ENCODE data around the gene PDP2. TPM values are rescaled to one million over a fixed set of nuclear protein-coding genes. Genes with fewer than 3 reads are reported as not detected.

The PDP2 gene
- total RNA-seq, 1 experiment from 2014 or later = 11.7 TPM

GRCh38 chr16:66918803-66919568, 38.7 kb downstream of the PDP2 start, which contains the start of gene CDH16:
Gene CDH16 (minus strand): TSS chr16:66918885. CDS start chr16:66918065, 820 bp downstream.
- Histone ChIP-seq H3K79me2 (ENCODE audit: low read length) (no peaks in the 10 kb centered on the region), H3K27ac (ENCODE audit: low read length) (no peak within 1 kb of the TSS), H3K9me2 (replicated peaks; ENCODE audit: insufficient read depth, low read length) (no peaks in the 10 kb centered on the region), H3K4me2 (ENCODE audit: low read depth, low read length, poor library complexity, severe bottlenecking) (no peak within 1 kb of the TSS), H3K36me3 (ENCODE audit: insufficient read depth, low read length) (no peaks in the 10 kb centered on the region), H3K9ac (ENCODE audit: low read length) (no peak within 1 kb of the TSS), H3K4me3 (ENCODE audit: low read length) (no peak within 1 kb of the TSS), H2AFZ (ENCODE audit: low read length) (no peak within 1 kb of the TSS), H3K9me3 (ENCODE audit: low read length) (no peaks in the 10 kb centered on the region), H4K20me1 (ENCODE audit: insufficient read depth, low read depth, low read length) (no peaks in the 10 kb centered on the region), H3K4me1 (ENCODE audit: low read length) (no peaks in the 10 kb centered on the region), H3K27me3 (ENCODE audit: low read length) (no peaks in the 10 kb centered on the region)
- DNase-seq = no peak

GRCh38 chr16:66919569-66920298, 39.4 kb downstream of the PDP2 start:
- Histone ChIP-seq H3K9ac (ENCODE audit: low read length) (no peak overlapping the region), H3K4me3 (ENCODE audit: low read length) (no peak overlapping the region), H3K9me2 (replicated peaks; ENCODE audit: insufficient read depth, low read length) (no peaks in the 10 kb centered on the region), H3K4me2 (ENCODE audit: low read depth, low read length, poor library complexity, severe bottlenecking) (no peak overlapping the region), H3K4me1 (ENCODE audit: low read length) (no peaks in the 10 kb centered on the region), H3K36me3 (ENCODE audit: insufficient read depth, low read length) (no peaks in the 10 kb centered on the region), H3K79me2 (ENCODE audit: low read length) (no peaks in the 10 kb centered on the region), H4K20me1 (ENCODE audit: insufficient read depth, low read depth, low read length) (no peaks in the 10 kb centered on the region), H3K27me3 (ENCODE audit: low read length) (no peaks in the 10 kb centered on the region), H3K27ac (ENCODE audit: low read length) (no peak overlapping the region), H2AFZ (ENCODE audit: low read length) (no peak overlapping the region), H3K9me3 (ENCODE audit: low read length) (no peaks in the 10 kb centered on the region)
- DNase-seq = no peak

GRCh38 chr16:66920299-66920590, 39.9 kb downstream of the PDP2 start:
- no peak for DNase-seq
- no peaks in the 10 kb centered on the region for H4K20me1 ChIP-seq (ENCODE audit: insufficient read depth, low read depth, low read length)
- no peaks in the 10 kb centered on the region for H3K36me3 ChIP-seq (ENCODE audit: insufficient read depth, low read length)
- no peaks in the 10 kb centered on the region for H3K9me3 ChIP-seq (ENCODE audit: low read length)
- H3K27me3 ChIP-seq (ENCODE audit: low read length) = no peaks in the 10 kb centered on the region
- H3K9me2 ChIP-seq (replicated peaks; ENCODE audit: insufficient read depth, low read length) = no peaks in the 10 kb centered on the region
- H2AFZ ChIP-seq (ENCODE audit: low read length) = no peak overlapping the region
- no peaks in the 10 kb centered on the region for H3K79me2 ChIP-seq (ENCODE audit: low read length)
- H3K4me2 ChIP-seq (ENCODE audit: low read depth, low read length, poor library complexity, severe bottlenecking) = no peak overlapping the region
- H3K4me1 ChIP-seq (ENCODE audit: low read length) = no peaks in the 10 kb centered on the region
- no peak overlapping the region for H3K9ac ChIP-seq (ENCODE audit: low read length)
- H3K4me3 ChIP-seq (ENCODE audit: low read length) = no peak overlapping the region
- H3K27ac ChIP-seq (ENCODE audit: low read length) = no peak overlapping the region

GRCh38 chr16:66920924-66921680, 40.8 kb downstream of the PDP2 start:
- Histone ChIP-seq H4K20me1 (ENCODE audit: insufficient read depth, low read depth, low read length) (no peaks in the 10 kb centered on the region), H3K4me2 (ENCODE audit: low read depth, low read length, poor library complexity, severe bottlenecking) (no peak overlapping the region), H3K27me3 (ENCODE audit: low read length) (no peaks in the 10 kb centered on the region), H2AFZ (ENCODE audit: low read length) (no peak overlapping the region), H3K27ac (ENCODE audit: low read length) (no peak overlapping the region), H3K79me2 (ENCODE audit: low read length) (no peaks in the 10 kb centered on the region), H3K36me3 (ENCODE audit: insufficient read depth, low read length) (no peaks in the 10 kb centered on the region), H3K9ac (ENCODE audit: low read length) (no peak overlapping the region), H3K4me1 (ENCODE audit: low read length) (no peaks in the 10 kb centered on the region), H3K9me2 (replicated peaks; ENCODE audit: insufficient read depth, low read length) (no peaks in the 10 kb centered on the region), H3K9me3 (ENCODE audit: low read length) (no peaks in the 10 kb centered on the region), H3K4me3 (ENCODE audit: low read length) (no peak overlapping the region)
- DNase-seq = no peak

GRCh38 chr16:66921729-66922450, 41.6 kb downstream of the PDP2 start:
- Histone ChIP-seq H3K27me3 (ENCODE audit: low read length) (no peaks in the 10 kb centered on the region), H3K27ac (ENCODE audit: low read length) (no peak overlapping the region), H3K36me3 (ENCODE audit: insufficient read depth, low read length) (no peaks in the 10 kb centered on the region), H3K4me1 (ENCODE audit: low read length) (peaks cover 3% of the 10 kb centered on the region), H3K9ac (ENCODE audit: low read length) (no peak overlapping the region), H3K4me3 (ENCODE audit: low read length) (no peak overlapping the region), H3K9me2 (replicated peaks; ENCODE audit: insufficient read depth, low read length) (no peaks in the 10 kb centered on the region), H3K9me3 (ENCODE audit: low read length) (no peaks in the 10 kb centered on the region), H3K4me2 (ENCODE audit: low read depth, low read length, poor library complexity, severe bottlenecking) (no peak overlapping the region), H4K20me1 (ENCODE audit: insufficient read depth, low read depth, low read length) (no peaks in the 10 kb centered on the region), H2AFZ (ENCODE audit: low read length) (no peak overlapping the region), H3K79me2 (ENCODE audit: low read length) (no peaks in the 10 kb centered on the region)
- no peak for DNase-seq

GRCh38 chr16:66923247-66923731, 43.0 kb downstream of the PDP2 start:
- Histone ChIP-seq H3K4me1 (ENCODE audit: low read length) (peaks cover 8% of the 10 kb centered on the region), H4K20me1 (ENCODE audit: insufficient read depth, low read depth, low read length) (no peaks in the 10 kb centered on the region), H2AFZ (ENCODE audit: low read length) (no peak overlapping the region), H3K9me3 (ENCODE audit: low read length) (no peaks in the 10 kb centered on the region), H3K27ac (ENCODE audit: low read length) (no peak overlapping the region), H3K9ac (ENCODE audit: low read length) (no peak overlapping the region), H3K9me2 (replicated peaks; ENCODE audit: insufficient read depth, low read length) (no peaks in the 10 kb centered on the region), H3K79me2 (ENCODE audit: low read length) (no peaks in the 10 kb centered on the region), H3K4me3 (ENCODE audit: low read length) (no peak overlapping the region), H3K27me3 (ENCODE audit: low read length) (no peaks in the 10 kb centered on the region), H3K4me2 (ENCODE audit: low read depth, low read length, poor library complexity, severe bottlenecking) (no peak overlapping the region), H3K36me3 (ENCODE audit: insufficient read depth, low read length) (no peaks in the 10 kb centered on the region)
- DNase-seq = no peak

- no peaks in the 10 kb centered on the region for H3K79me2 ChIP-seq (ENCODE audit: low read length)
- H3K4me1 ChIP-seq (ENCODE audit: low read length) = peaks cover 8% of the 10 kb centered on the region
Measured at GRCh38 chr16:66923866-66924265, 43.6 kb downstream of the PDP2 start.

More at GRCh38 chr16:66923866-66924265, 43.6 kb downstream of the PDP2 start:
- Histone ChIP-seq H3K36me3 (ENCODE audit: insufficient read depth, low read length) (no peaks in the 10 kb centered on the region), H2AFZ (ENCODE audit: low read length) (no peak overlapping the region), H3K4me3 (ENCODE audit: low read length) (no peak overlapping the region), H3K9me2 (replicated peaks; ENCODE audit: insufficient read depth, low read length) (no peaks in the 10 kb centered on the region), H3K27ac (ENCODE audit: low read length) (no peak overlapping the region), H3K4me2 (ENCODE audit: low read depth, low read length, poor library complexity, severe bottlenecking) (no peak overlapping the region), H3K27me3 (ENCODE audit: low read length) (no peaks in the 10 kb centered on the region), H4K20me1 (ENCODE audit: insufficient read depth, low read depth, low read length) (no peaks in the 10 kb centered on the region), H3K9ac (ENCODE audit: low read length) (no peak overlapping the region), H3K9me3 (ENCODE audit: low read length) (no peaks in the 10 kb centered on the region)
- no peak for DNase-seq
